GM12874 (cell line): ENCODE results near the gene CHGA.

Experiments
- TF ChIP-seq, protein P1 (sequence below): IDR thresholded peaks from 2 replicates; pipeline ENCODE4 v1.5.1; 2011; ENCODE audit warnings: low read depth, mild to moderate bottlenecking, control low read depth, low read length, moderate library complexity; ENCODE audit not compliant: insufficient read depth

Gene CHGA

GRCh38 chr14:92926931-92927330 lies 4.0 kb downstream of the CHGA start:
- TF ChIP-seq, protein P1, sequence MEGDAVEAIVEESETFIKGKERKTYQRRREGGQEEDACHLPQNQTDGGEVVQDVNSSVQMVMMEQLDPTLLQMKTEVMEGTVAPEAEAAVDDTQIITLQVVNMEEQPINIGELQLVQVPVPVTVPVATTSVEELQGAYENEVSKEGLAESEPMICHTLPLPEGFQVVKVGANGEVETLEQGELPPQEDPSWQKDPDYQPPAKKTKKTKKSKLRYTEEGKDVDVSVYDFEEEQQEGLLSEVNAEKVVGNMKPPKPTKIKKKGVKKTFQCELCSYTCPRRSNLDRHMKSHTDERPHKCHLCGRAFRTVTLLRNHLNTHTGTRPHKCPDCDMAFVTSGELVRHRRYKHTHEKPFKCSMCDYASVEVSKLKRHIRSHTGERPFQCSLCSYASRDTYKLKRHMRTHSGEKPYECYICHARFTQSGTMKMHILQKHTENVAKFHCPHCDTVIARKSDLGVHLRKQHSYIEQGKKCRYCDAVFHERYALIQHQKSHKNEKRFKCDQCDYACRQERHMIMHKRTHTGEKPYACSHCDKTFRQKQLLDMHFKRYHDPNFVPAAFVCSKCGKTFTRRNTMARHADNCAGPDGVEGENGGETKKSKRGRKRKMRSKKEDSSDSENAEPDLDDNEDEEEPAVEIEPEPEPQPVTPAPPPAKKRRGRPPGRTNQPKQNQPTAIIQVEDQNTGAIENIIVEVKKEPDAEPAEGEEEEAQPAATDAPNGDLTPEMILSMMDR = no peak

GRCh38 chr14:92927349-92928257 lies 4.7 kb downstream of the CHGA start:
- TF ChIP-seq, protein P1 = no peak

DNA sequence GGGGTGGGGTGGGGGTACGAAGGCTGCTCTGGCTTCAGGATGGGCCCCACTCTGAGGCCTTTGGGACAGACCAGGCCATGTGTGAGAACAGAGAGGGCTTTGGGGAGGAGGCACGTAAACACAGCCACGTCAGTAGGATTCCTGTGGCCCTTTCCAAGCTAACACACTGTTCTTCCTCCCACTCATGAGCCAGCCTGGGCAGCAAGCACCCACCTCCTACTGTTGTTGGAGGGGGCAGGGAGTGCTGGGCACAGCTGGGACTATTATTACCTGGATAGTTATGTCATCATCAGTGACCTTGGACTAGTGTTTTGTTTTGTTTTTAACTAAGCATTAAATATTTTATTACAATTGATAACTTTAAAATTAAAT lies 5.3 kb downstream of the CHGA start:
- TF ChIP-seq, protein P1 = no peak

- TF ChIP-seq, protein P1 = no peak
Measured at GRCh38 chr14:92928961-92929688, 6.2 kb downstream of the CHGA start.

GRCh38 chr14:92929689-92930608 lies 7.0 kb downstream of the CHGA start:
- TF ChIP-seq, protein P1 = no peak

GRCh38 chr14:92930737-92931602 lies 8.0 kb downstream of the CHGA start:
- TF ChIP-seq, protein P1 = no peak
